Ramos (cell line): ENCODE data around the gene CSNK1D.
"Not testable (repeated sequence)": the region's sequence is repeated elsewhere in the genome, so short reads cannot be mapped to it uniquely, and the experiment has no call there.

Experiments used
- in situ Hi-C: fragments of 300-500 bp; cut with MboI; formaldehyde crosslinking; loops from one replicate; pipeline ENCODE4 v1.14.3; 2022; ENCODE audit warnings: low sequenced_read_pairs; ENCODE audit not compliant: unreplicated experiment

CSNK1D gene

GRCh38 chr17:82199496-82199895 lies 74.0 kb downstream of the CSNK1D start:
- in situ Hi-C loops: no loop called here

- in situ Hi-C loops: no loop called here
These were observed 75.4 kb downstream of the CSNK1D start for GRCh38 chr17:82198092-82198491.

GRCh38 chr17:82195675-82196672 lies 77.5 kb downstream of the CSNK1D start:
- in situ Hi-C loops: no loop called here

GRCh38 chr17:82194765-82195164 lies 78.7 kb downstream of the CSNK1D start:
- in situ Hi-C loops: no loop called here

GRCh38 chr17:82193520-82194220 lies 79.8 kb downstream of the CSNK1D start:
- in situ Hi-C loops: no loop called here

- in situ Hi-C loops: not testable (repeated sequence)
These were observed 80.5 kb downstream of the CSNK1D start for GRCh38 chr17:82193050-82193449.
